Mesenchymal stem cell (in vitro differentiated cells and primary cell): ENCODE data around the gene BEGAIN.
A peak's percentile ranks its signal among the peaks of the same experiment; 100 is the strongest.
"Not testable (repeated sequence)": the region's sequence is repeated elsewhere in the genome, so short reads cannot be mapped to it uniquely, and the experiment has no call there.

Experiments used
- DNase-seq: peaks from one replicate; pipeline ENCODE4 v3.0.0-alpha.2; 2013
- H2AFZ ChIP-seq: one replicate; pipeline ENCODE4 v1.6.1; 2013; ENCODE audit warnings: low read depth, mild to moderate bottlenecking, control low read depth, inconsistent platforms, low read length, moderate library complexity
- H2AK5ac ChIP-seq: 2 replicates; pipeline ENCODE4 v1.6.1; 2013; ENCODE audit warnings: low read length, moderate library complexity, mild to moderate bottlenecking, inconsistent platforms; ENCODE audit not compliant: severe bottlenecking
- H2BK120ac ChIP-seq: one replicate; pipeline ENCODE4 v1.6.1; 2013; ENCODE audit warnings: low read depth, mild to moderate bottlenecking, inconsistent platforms, low read length, moderate library complexity
- H2BK12ac ChIP-seq, 2 experiments: one replicate each; pipeline ENCODE4 v1.6.1; 2013; ENCODE audit warnings: inconsistent platforms in 2 of 2, low read length in 2 of 2, mild to moderate bottlenecking in 2 of 2, moderate library complexity in 2 of 2, control low read depth in 1 of 2
- H2BK15ac ChIP-seq: one replicate; pipeline ENCODE4 v1.6.1; 2013; ENCODE audit warnings: mild to moderate bottlenecking, low read depth, inconsistent platforms; ENCODE audit not compliant: poor library complexity, severe bottlenecking
- H2BK5ac ChIP-seq: 2 replicates; pipeline ENCODE4 v1.6.1; 2013; ENCODE audit warnings: low read depth, mild to moderate bottlenecking, low read length, control low read depth, inconsistent platforms; ENCODE audit not compliant: poor library complexity, severe bottlenecking
- H3K14ac ChIP-seq, 2 experiments: one replicate each; pipeline ENCODE4 v1.6.1; 2013; ENCODE audit warnings: inconsistent platforms in 2 of 2, low read length in 2 of 2, control low read depth in 1 of 2, mild to moderate bottlenecking in 1 of 2, moderate library complexity in 1 of 2
- H3K18ac ChIP-seq, 2 experiments: one replicate each; pipeline ENCODE4 v1.6.1; 2013; ENCODE audit warnings: inconsistent platforms in 2 of 2, low read length in 2 of 2, control low read depth in 1 of 2, low read depth in 1 of 2, mild to moderate bottlenecking in 1 of 2
- H3K23ac ChIP-seq, 2 experiments: one replicate each; pipeline ENCODE4 v1.6.1; 2013; ENCODE audit warnings: inconsistent platforms in 2 of 2, low read length in 2 of 2, mild to moderate bottlenecking in 2 of 2, moderate library complexity in 2 of 2, control low read depth in 1 of 2
- H3K27ac ChIP-seq: 2 replicates; pipeline ENCODE4 v1.5.1; 2013; ENCODE audit warnings: mild to moderate bottlenecking, moderate library complexity, low read length, control low read depth, inconsistent platforms; ENCODE audit not compliant: poor library complexity, severe bottlenecking
- H3K27me3 ChIP-seq, 2 experiments: 2 replicates each; pipeline versions ENCODE4 v1.6.1 to v1.7.0; 2013; ENCODE audit warnings: low read length in 2 of 2, mild to moderate bottlenecking in 2 of 2, moderate library complexity in 2 of 2, control low read depth in 1 of 2, inconsistent platforms in 1 of 2; ENCODE audit not compliant: control insufficient read depth in 1 of 2, insufficient read depth in 1 of 2
- H3K36me3 ChIP-seq, 2 experiments: 2 replicates each; pipeline versions ENCODE4 v1.6.1 to v1.7.0; 2013; ENCODE audit warnings: low read length in 2 of 2, control low read depth in 1 of 2, inconsistent platforms in 1 of 2, low read depth in 1 of 2, mild to moderate bottlenecking in 1 of 2; ENCODE audit not compliant: insufficient read depth in 2 of 2, control insufficient read depth in 1 of 2
- H3K4ac ChIP-seq, 2 experiments: one replicate each; pipeline ENCODE4 v1.6.1; 2013; ENCODE audit warnings: inconsistent platforms in 2 of 2, low read length in 2 of 2, mild to moderate bottlenecking in 2 of 2, moderate library complexity in 2 of 2, control low read depth in 1 of 2, low read depth in 1 of 2
- H3K4me1 ChIP-seq: 2 replicates; pipeline ENCODE4 v1.6.1; 2013; ENCODE audit warnings: low read depth, low read length, control low read depth; ENCODE audit not compliant: control insufficient read depth, insufficient read depth
- H3K4me2 ChIP-seq: 2 replicates; pipeline ENCODE4 v1.6.1; 2013; ENCODE audit warnings: low read length, mild to moderate bottlenecking, inconsistent platforms; ENCODE audit not compliant: poor library complexity, severe bottlenecking
- H3K4me3 ChIP-seq, 2 experiments: 2 replicates each; pipeline versions ENCODE4 v1.5.1 to v1.7.0; 2013; ENCODE audit warnings: low read length in 2 of 2, mild to moderate bottlenecking in 2 of 2, control low read depth in 1 of 2, low read depth in 1 of 2; ENCODE audit not compliant: insufficient read depth in 1 of 2
- H3K79me1 ChIP-seq: replicated peaks from 2 replicates; pipeline ENCODE4 v1.6.1; 2013; ENCODE audit warnings: mild to moderate bottlenecking, control low read depth, low read length, inconsistent platforms; ENCODE audit not compliant: poor library complexity, severe bottlenecking
- H3K9ac ChIP-seq: 2 replicates; pipeline ENCODE4 v1.7.0; 2013; ENCODE audit warnings: mild to moderate bottlenecking, low read length, moderate library complexity
- H3K9me3 ChIP-seq: 2 replicates; pipeline ENCODE4 v1.7.0; 2013; ENCODE audit warnings: mild to moderate bottlenecking, low read length; ENCODE audit not compliant: control insufficient read depth
- H4K8ac ChIP-seq: one replicate; pipeline ENCODE4 v1.6.1; 2013; ENCODE audit warnings: inconsistent platforms, mild to moderate bottlenecking, low read length, moderate library complexity
- H4K91ac ChIP-seq: one replicate; pipeline ENCODE4 v1.6.1; 2013; ENCODE audit warnings: mild to moderate bottlenecking, low read length, inconsistent platforms
- WGBS: methylation state at CpG from one replicate; pipeline ENCODE4 v1.1.7; 2013; ENCODE audit warnings: mixed read lengths; 5-methylcytosine and 5-hydroxymethylcytosine counted together

The BEGAIN gene

GRCh38 chr14:100523843-100524169, 63.4 kb downstream of the BEGAIN start:
- no peak overlapping the region for H3K9ac ChIP-seq
- no peak overlapping the region for H2AK5ac ChIP-seq
- H2BK15ac ChIP-seq = no peak overlapping the region
- H3K4ac ChIP-seq = no peak overlapping the region
- H2BK5ac ChIP-seq = no peak overlapping the region
- no peak overlapping the region for H2AFZ ChIP-seq
- peaks cover 11 to 34% of the 10 kb centered on the region in 2 experiments for H3K36me3 ChIP-seq
- H3K4me1 ChIP-seq = peaks cover 2% of the 10 kb centered on the region
- 58% methylated on average over 7 of the region's 8 CpGs for WGBS
- H2BK120ac ChIP-seq = no peak overlapping the region
- peaks cover 11% of the 10 kb centered on the region for H3K79me1 ChIP-seq
- H4K8ac ChIP-seq = no peak overlapping the region
- no peak overlapping the region for H3K23ac ChIP-seq
- H3K27me3 ChIP-seq = no peaks in the 10 kb centered on the region
- H3K4me2 ChIP-seq = no peak overlapping the region
- H3K9me3 ChIP-seq = no peaks in the 10 kb centered on the region
- no peak overlapping the region for H4K91ac ChIP-seq
- H2BK12ac ChIP-seq = no peak overlapping the region
- no peak overlapping the region for H3K14ac ChIP-seq
- H3K27ac ChIP-seq = no peak overlapping the region
- no peak overlapping the region for H3K4me3 ChIP-seq
- H3K18ac ChIP-seq = no peak overlapping the region
- no peak for DNase-seq

GRCh38 chr14:100523131-100523842, 63.9 kb downstream of the BEGAIN start:
- H3K36me3 ChIP-seq = peaks cover 11 to 33% of the 10 kb centered on the region in 2 experiments
- no peak overlapping the region for H3K4me2 ChIP-seq
- no peak for DNase-seq
- no peak overlapping the region for H4K8ac ChIP-seq
- 87% methylated on average over 13 of the region's 13 CpGs for WGBS
- H3K9me3 ChIP-seq = no peaks in the 10 kb centered on the region
- no peak overlapping the region for H2BK15ac ChIP-seq
- H3K18ac ChIP-seq = no peak overlapping the region
- H3K27ac ChIP-seq = no peak overlapping the region
- H3K4me3 ChIP-seq = no peak overlapping the region
- no peak overlapping the region for H2AFZ ChIP-seq
- H2BK5ac ChIP-seq = no peak overlapping the region
- H4K91ac ChIP-seq = no peak overlapping the region
- H3K14ac ChIP-seq = peak overlapping the region in 1 of 2 experiments; percentile 58
- H2BK120ac ChIP-seq = no peak overlapping the region
- peaks cover 2% of the 10 kb centered on the region for H3K4me1 ChIP-seq
- H3K27me3 ChIP-seq = no peaks in the 10 kb centered on the region
- peak overlapping the region in 1 of 2 experiments; percentile 16 for H3K23ac ChIP-seq
- no peak overlapping the region for H2AK5ac ChIP-seq
- H2BK12ac ChIP-seq = no peak overlapping the region
- H3K79me1 ChIP-seq = peaks cover 11% of the 10 kb centered on the region
- H3K9ac ChIP-seq = no peak overlapping the region
- no peak overlapping the region for H3K4ac ChIP-seq

GRCh38 chr14:100522616-100523099, 64.6 kb downstream of the BEGAIN start:
- Histone ChIP-seq H3K27me3 (no peaks in the 10 kb centered on the region), H2BK12ac (no peak overlapping the region), H2BK5ac (no peak overlapping the region), H3K4ac (no peak overlapping the region), H3K9me3 (no peaks in the 10 kb centered on the region), H2AK5ac (no peak overlapping the region), H3K14ac (peak overlapping the region in 1 of 2 experiments; percentile 14), H4K91ac (peak overlapping the region; percentile 45), H3K27ac (no peak overlapping the region), H2BK120ac (no peak overlapping the region), H4K8ac (no peak overlapping the region), H3K18ac (no peak overlapping the region), H3K23ac (no peak overlapping the region), H2AFZ (no peak overlapping the region), H3K4me3 (no peak overlapping the region), H2BK15ac (no peak overlapping the region), H3K79me1 (peaks cover 11% of the 10 kb centered on the region), H3K9ac (no peak overlapping the region), H3K4me2 (no peak overlapping the region), H3K36me3 (peaks cover 11 to 30% of the 10 kb centered on the region in 2 experiments), H3K4me1 (peaks cover 2% of the 10 kb centered on the region)
- no peak for DNase-seq
- 72% methylated on average over 6 of the region's 6 CpGs for WGBS

GRCh38 chr14:100506053-100506452, 81.2 kb downstream of the BEGAIN start:
- not testable (repeated sequence) for H3K36me3 ChIP-seq, H2BK15ac ChIP-seq, H3K9ac ChIP-seq, H2AFZ ChIP-seq, H2BK5ac ChIP-seq, H2BK12ac ChIP-seq, H3K23ac ChIP-seq, H3K4me1 ChIP-seq, H3K18ac ChIP-seq, H2BK120ac ChIP-seq, H4K8ac ChIP-seq, H3K4me2 ChIP-seq, H3K9me3 ChIP-seq, H4K91ac ChIP-seq, DNase-seq, H3K4me3 ChIP-seq, H2AK5ac ChIP-seq, H3K4ac ChIP-seq, H3K14ac ChIP-seq, H3K27ac ChIP-seq, H3K27me3 ChIP-seq
- 90% methylated on average over 2 of the region's 3 CpGs for WGBS
- H3K79me1 ChIP-seq = peaks cover 21% of the 10 kb centered on the region
